DMS 273 (cell line): ENCODE measurements around the gene MTCL1.
A peak's percentile ranks its signal among the peaks of the same experiment; 100 is the strongest.

Experiments
- DNase-seq: peaks from one replicate; lab custom pipeline; 2025; ENCODE audit not compliant: unreplicated experiment; lab: John Stamatoyannopoulos, UW

MTCL1 gene

DNA sequence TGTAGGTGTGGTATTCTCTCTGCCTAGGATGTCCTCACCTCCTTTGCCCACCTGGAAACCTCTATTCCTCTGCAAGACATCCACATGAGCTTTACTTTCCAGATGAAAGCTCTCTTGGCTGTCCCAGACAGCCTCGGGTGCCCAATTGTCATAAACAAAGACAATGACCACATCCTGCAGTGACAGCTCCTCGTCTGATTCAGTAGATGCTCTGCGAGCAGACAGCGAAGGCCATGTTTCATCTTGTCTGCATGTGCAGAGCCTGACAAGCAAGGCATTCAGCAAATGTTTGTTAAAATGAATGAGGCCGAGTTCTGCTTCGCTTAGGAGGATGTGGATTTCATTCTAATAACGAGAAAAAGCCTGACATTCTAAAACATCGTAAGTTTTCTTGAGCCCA, 150.9 kb downstream of the MTCL1 start:
- no peak for DNase-seq

DNA sequence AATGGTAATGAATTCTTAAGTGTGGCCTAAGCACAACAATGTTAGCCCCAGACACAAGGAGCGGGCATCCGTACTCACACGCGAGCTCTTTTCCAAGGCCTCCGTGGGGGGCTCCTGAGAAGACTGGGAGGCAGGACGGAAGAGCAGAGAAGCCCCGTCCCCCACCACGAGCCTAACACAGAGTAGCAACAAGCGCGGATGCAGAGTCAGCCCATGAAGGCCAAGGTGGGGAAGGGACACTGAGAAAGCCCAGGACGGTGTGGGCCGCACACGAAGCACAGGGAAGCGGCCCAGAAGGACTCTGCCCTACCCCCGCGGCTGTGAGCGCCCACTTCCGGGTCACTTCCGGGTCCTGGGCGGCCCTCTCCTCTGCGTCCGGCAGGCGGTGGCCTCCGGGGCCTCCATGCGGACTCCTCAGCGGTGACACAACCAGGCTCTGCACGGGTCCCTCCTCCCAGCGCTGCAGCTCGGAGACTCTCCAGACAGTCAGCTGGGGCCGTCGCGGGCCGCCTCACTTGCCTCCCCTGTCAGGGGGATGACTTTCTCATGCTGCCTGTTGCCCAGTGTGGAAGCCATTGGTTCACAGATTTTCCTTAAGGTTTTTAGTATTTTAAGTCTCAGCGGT, 151.5 kb downstream of the MTCL1 start:
- DNase-seq: no peak

DNA sequence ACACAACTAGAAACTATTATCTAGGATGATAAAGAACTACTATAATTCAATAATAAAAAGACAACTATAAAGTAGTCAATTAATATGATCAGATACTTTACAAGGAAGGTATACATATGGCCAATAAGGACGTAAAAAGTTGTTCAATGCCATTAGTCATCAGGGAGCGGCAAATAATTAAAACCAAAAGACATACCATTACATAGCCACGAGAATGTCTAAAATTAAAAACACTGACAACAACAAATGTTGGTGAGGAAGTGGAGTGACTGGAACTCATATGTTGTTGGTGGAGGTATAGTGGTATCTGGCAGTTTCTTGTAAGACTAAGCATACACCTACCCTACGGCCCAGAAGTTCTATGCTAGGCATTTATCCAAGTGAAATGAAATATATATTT, 152.4 kb downstream of the MTCL1 start:
- no peak for DNase-seq

DNA sequence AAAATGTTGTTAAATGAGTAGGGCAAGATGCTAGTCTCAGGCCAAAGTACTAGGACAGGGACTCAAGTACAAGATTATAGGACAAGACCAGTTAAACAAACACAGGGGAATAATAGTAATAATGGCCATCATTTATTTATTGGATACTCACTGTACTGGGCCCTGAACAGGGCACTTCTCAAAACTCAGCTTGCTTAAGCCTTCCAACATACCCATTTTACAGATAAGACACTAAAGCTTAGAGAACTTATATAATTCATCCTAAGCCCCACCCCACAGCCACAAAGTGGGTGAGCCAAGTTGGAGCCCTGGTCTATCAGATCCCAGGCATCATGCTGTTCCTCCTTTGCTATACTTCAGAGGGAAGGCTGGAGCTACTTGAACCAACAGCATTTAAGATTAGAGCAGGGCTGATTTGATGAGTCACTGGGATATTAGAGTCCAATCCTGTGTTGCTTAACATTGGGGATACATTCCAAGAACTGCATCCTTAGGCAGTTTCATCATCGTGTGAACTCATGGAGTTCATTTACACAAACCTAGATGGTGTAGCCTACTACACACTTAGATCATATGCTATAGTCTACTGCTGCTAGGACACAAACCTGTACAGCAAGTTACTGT, 153.6 kb downstream of the MTCL1 start:
- no peak for DNase-seq

DNA sequence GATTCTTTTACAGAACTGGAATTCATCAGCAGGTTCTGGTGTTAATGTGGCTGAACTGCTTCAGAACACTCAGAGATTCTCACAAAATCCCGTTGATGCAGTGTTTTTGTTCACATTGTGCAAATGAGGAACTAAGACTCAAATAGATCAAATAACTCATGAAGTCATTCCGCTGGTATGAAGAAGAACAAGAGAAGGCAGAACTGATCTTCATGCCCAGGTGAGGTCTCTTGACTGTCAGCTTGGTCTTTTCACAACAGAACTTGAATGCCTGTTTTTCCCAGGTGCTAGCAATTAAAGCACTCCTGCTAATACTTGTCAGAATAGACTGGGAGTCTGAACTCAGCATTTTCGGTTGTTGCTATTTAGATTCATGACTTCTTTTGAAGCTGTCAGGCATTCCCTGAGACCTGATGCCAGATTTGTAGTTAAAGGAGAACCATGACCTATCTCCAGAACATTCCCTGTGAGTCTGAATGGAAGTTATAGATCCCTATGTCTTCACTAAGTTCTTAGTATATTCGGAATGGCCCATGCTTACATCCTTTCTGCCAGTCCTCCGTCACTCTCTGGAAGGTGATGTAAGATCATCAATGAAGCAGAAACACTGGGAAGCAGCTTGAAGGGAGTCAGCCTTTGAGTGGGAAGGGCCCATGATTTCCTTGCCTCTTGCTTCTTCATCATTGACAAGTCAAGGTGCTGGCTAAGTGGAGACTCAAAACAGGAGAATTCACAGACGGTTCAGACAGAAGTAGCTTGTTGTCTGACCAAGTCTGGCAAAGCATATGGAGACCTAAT, 155.7 kb downstream of the MTCL1 start:
- DNase-seq: no peak

DNA sequence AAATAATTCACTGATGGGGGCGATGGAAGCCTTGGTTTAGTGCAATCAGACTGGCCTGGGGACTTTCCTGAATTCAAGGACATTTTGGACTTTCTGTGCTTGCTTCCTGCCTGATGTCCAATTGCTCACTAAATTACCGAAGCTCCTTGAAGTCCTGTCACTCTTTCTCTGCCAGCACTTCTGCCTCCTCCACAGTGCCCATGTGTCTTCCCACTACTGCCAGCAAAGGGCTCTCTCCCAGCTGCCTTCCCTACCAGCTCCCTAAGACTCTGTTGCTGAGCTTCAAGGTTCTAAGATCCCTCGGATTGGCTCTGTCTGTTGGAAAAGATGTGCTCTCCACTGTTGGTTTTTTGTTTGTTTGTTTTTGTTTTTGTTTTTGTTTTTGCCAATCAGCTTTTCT, 158.1 kb downstream of the MTCL1 start:
- no peak for DNase-seq

DNA sequence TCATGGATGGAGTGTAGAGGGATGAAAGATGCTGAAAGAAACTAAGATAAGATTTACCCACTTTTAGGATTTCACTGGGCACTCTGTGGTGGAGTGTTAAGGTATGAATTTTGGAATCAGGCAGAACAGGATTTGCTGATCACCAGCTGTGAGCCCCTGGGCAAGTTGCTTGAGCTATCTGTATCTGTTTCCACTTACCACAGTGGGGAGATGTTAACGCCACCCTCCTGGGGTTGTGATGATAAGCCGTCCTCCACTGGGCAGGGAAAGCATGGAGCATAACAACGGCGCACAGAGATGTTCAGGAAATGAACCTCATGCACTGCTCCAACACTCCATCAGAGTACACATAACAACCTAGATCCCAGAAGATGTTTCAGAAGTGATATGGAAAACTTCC, 160.6 kb downstream of the MTCL1 start:
- no peak for DNase-seq

DNA sequence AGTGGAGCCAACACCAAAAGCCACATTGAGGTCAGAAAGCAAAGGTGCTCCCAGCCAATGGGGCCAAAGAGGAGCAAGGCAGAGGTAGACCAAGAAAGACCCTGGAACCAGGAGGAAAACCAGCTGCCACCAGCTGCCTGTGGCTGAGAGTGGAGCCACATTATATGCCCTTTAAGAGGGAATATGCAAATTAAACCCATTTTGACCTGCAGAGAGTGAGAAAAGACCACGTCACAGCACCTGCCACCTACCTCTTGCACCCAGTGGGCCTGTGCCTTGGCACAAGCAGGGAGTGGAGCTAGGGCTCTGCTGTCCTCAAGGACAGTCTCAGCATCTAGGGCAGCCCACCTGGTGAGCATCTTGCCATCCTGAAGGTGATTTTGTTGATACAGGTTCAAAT, 161.3 kb downstream of the MTCL1 start:
- no peak for DNase-seq

DNA sequence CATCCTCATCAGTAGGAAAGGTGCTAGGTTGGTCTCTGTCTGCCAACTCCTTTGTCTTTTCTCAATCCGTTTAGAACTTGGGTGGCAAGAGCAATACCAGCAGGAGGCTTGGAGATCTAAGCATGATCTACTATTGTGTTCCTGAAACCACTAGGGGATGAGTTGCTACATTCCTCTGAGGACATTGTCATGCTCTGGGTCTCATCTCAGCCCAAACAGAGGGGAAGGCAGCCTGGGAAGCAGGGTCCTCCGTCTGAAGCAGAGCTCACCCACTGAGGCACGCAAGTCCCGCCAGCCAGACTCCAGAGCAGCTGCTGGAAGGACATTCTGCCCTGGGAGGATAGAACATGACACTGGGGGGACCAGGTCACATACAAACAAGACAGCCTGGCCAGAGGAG, 162.9 kb downstream of the MTCL1 start:
- DNase-seq: no peak

DNA sequence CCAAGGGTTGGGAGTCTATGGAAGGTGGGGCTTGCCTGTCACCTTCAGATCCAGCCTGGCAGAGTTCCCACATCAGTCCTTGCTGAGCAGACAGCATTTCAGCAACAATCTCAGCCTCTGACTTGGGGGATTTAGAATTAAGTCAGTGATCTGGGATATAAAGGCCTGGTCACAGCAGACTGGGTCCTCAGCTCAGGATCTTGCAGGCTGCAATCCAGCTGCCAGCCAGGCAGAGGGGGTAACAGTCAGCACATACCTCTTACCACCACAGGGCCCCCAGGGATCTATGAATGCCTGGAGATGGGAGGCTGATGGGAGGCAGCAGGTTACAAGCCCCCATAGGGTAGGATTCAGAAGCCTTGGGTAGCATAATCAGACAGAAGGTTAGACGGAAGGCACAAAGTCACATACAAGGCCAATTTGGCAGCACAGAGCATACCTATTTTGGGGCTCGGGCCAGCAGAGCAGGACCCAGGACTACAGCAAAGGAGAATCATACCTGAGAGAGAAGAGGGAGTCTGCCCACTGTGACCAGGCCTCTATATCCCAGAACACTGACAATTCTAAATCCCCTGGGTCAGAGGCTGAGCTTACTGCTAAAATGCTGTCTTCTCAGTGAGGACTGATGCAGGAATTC, 163.5 kb downstream of the MTCL1 start:
- peak; percentile 34 for DNase-seq

DNA sequence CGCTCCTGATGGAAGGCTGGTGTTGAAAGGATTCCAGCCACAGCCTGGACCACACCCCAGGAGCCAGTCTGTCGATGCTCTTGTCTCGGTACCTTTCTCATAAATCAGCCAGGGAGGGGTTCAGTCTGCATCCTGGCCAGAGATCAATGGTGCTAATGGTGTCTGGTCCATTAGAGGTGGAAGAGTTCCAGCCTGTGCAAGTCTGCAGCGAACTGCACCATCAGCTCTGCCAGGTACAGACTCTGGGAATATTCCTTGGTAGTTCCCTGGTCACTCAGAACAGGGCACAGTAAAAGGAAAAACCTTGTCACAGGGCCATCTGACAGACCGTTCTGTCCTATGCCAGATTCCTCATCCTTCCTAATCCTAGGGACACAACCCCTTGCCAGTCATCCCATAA, 164.3 kb downstream of the MTCL1 start:
- DNase-seq: peak; percentile 21

DNA sequence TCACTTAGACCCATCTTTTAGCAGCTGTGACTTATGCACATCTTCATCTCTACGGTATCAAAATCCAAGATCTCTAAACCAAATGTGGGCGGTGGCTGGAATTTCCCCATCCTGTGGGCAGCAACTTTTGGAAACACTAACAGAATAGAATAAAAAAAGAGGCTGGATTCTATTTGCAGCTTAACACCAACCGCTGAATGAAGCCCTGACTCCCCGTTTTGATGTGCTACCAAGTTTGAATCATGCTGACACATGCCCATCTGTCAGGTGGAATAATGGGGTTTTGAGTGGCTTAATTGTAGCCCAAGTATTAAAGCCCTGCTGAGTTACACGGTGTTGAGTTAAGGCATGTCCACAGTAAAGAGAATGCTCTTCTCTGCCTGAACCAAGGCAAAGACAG, 165.2 kb downstream of the MTCL1 start:
- DNase-seq: peak; percentile 86

DNA sequence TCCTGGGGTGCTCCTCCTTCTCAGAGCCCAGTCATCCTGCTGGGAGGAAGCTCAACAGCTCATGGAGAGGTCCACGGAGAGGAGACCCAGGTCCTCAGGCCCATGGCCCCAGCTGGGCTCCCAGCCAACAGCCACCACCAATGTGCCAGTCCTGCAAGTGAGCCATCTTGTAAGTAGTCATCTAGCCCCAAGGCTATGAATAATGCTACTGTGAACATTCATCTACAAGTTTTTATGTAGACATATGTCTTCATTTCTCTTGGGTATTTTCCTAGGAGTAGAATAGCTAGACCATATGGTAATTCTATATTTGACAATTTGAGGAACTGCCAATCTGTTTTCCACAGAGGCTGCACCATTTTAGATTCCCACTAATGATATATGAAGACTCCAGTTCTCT, 166.1 kb downstream of the MTCL1 start:
- peak; percentile 82 for DNase-seq

DNA sequence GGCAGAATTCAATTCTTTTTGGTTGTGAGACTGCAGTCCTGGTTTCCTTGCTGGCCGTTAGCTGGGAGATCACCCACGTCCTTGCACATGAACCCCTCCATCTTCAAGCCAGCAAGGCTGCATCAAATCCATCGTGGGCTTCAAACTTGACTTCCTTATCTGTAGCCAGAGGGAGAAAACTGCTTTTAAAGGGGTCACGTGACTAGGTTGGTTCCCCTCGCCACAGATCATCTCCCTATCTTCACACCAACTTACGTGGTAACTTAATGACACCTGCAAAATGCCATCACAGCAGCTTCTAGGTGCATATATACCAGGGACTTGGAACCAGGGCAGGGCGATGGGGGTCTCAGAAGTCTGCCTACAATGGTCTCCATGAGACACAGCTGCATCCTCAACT, 169.5 kb downstream of the MTCL1 start:
- DNase-seq: no peak

DNA sequence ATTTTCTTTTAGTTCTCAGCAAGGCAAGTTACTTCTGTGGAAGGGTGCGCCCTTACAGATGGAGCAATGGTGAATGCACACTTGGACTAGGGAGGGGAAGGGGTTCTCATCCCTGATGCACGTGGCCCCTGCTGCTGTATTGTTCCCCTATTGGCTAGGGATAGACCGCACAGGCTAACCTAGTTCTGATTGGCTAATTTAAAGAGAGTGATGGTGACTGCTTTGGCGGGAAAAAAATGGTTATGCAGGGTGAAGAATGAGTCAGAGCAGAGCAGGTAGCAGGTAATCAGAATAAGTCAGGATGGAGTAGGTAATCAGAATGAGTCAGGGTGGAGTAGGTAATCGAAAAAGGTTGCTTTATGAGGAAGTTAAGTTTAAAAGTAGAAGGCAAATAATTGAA, 171.5 kb downstream of the MTCL1 start:
- DNase-seq: no peak

DNA sequence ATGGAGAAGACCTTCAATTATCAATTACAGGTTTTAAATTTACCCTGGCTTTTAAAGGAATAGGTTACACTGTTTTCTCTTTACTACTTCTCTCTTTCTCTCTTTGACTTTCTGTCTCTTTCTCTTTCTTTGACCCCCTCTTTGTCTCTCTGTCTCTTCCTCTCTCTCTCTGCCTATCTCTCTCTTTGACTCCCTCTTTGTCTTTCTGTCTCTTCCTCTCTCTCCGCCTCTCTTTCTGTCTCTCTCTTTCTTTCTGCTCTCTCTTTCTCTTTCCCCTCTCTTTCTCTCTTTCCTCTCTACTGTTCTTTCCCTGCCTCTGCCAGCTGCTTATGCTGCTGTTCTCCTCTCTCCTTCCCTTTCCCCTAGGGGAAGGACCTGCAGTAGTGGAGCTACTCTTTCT, 175.7 kb downstream of the MTCL1 start:
- no peak for DNase-seq
